MM.1S (cell line): ENCODE results near the gene MCHR1.

ENCODE experiments used
- DNase-seq: peaks from one replicate; pipeline ENCODE4 v3.0.0-alpha.2; 2015
- H2AFZ ChIP-seq: fragments of 300-600 bp; sonication (generic); 2 replicates; pipeline ENCODE4 v1.6.0; 2016; ENCODE audit warnings: antibody characterized with exemption, low read length
- H3F3A ChIP-seq: fragments of 300-600 bp; sonication (generic); 2 replicates; pipeline ENCODE4 v1.6.1; 2016; ENCODE audit warnings: mild to moderate bottlenecking, antibody characterized with exemption, low read length, moderate library complexity, mixed read lengths; ENCODE audit not compliant: insufficient read depth
- H3K27ac ChIP-seq: fragments of 300-600 bp; sonication (generic); 2 replicates; pipeline ENCODE4 v1.5.1; 2016; ENCODE audit warnings: mild to moderate bottlenecking, low read length
- H3K27me3 ChIP-seq: fragments of 300-600 bp; sonication (generic); replicated peaks from 2 replicates; pipeline ENCODE4 v1.6.0; 2016; ENCODE audit warnings: low read length; ENCODE audit not compliant: insufficient read depth
- H3K36me3 ChIP-seq: fragments of 300-600 bp; sonication (generic); replicated peaks from 2 replicates; pipeline ENCODE4 v1.6.1; 2016; ENCODE audit warnings: mild to moderate bottlenecking, low read length, mixed read lengths; ENCODE audit not compliant: insufficient read depth
- H3K4me1 ChIP-seq: fragments of 300-600 bp; sonication (generic); 2 replicates; pipeline ENCODE4 v1.6.1; 2016; ENCODE audit warnings: low read length, mixed read lengths
- H3K4me2 ChIP-seq: fragments of 300-600 bp; sonication (generic); 2 replicates; pipeline ENCODE4 v1.6.0; 2016; ENCODE audit warnings: low read depth, low read length
- H3K4me3 ChIP-seq: fragments of 300-600 bp; sonication (generic); 2 replicates; pipeline ENCODE4 v1.5.1; 2016; ENCODE audit warnings: low read length, mixed read lengths
- H3K79me2 ChIP-seq: fragments of 300-600 bp; sonication (generic); 2 replicates; pipeline ENCODE4 v1.6.1; 2016; ENCODE audit warnings: mixed run types, low read length, mixed read lengths
- H3K9ac ChIP-seq: fragments of 300-600 bp; sonication (generic); 2 replicates; pipeline ENCODE4 v1.6.1; 2016; ENCODE audit warnings: low read length, mixed read lengths
- H3K9me2 ChIP-seq: fragments of 300-600 bp; sonication (generic); replicated peaks from 2 replicates; pipeline ENCODE4 v1.6.1; 2016; ENCODE audit warnings: mild to moderate bottlenecking, low read length, mixed read lengths; ENCODE audit not compliant: insufficient read depth
- H3K9me3 ChIP-seq: fragments of 300-600 bp; sonication (generic); replicated peaks from 2 replicates; pipeline ENCODE4 v1.6.1; 2016; ENCODE audit warnings: mild to moderate bottlenecking, low read length, mixed read lengths; ENCODE audit not compliant: insufficient read depth
- H4K20me1 ChIP-seq: fragments of 300-600 bp; sonication (generic); 2 replicates; pipeline ENCODE4 v1.6.1; 2016; ENCODE audit warnings: mild to moderate bottlenecking, low read length, moderate library complexity, mixed read lengths; ENCODE audit not compliant: insufficient read depth
- EZH2 ChIP-seq: fragments of 300-600 bp; sonication (generic); optimal IDR thresholded peaks from 2 replicates; pipeline ENCODE3; 2017; ENCODE audit warnings: low read depth, mild to moderate bottlenecking, antibody characterized with exemption, low read length, mixed read lengths
- EZH2phosphoT487 ChIP-seq: fragments of 300-600 bp; sonication (generic); IDR thresholded peaks from 2 replicates; pipeline ENCODE4 v1.6.1; 2018; ENCODE audit warnings: antibody characterized with exemption, low read length
- TF ChIP-seq, protein P1 (sequence below): fragments of 300-600 bp; sonication (generic); IDR thresholded peaks from 2 replicates; pipeline ENCODE4 v1.5.1; 2016; ENCODE audit warnings: antibody characterized with exemption, low read length, mixed read lengths

The MCHR1 gene

DNA sequence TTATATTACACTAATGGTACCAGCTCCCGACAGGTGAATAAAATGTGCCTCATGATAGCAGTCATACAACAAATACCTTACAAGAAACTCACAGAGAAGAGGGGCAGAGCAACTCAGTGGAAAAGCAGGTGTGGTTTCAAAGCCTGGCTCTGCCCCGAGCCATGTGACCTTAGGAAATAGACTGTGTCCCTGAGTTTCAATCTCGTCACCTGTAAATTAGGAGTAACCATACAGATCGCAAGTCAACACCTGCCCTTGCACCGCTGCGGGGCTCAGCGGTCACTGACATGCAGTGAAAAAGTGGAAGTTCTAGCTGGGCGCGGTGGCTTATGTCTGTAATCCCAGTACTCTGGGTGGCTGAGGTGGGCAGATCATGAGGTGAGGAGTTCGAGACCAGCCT is 30.9 kb upstream of the MCHR1 start:
- H3K4me1 ChIP-seq = peaks cover 26% of the 10 kb centered on the region
- H3F3A ChIP-seq = peaks cover 35% of the 10 kb centered on the region
- peak overlapping the region; percentile 33; the same call in 1 of the 2 replicates for H3K9ac ChIP-seq
- TF ChIP-seq EZH2 = no peak
- TF ChIP-seq EZH2phosphoT487 = no peak
- TF ChIP-seq, protein P1, sequence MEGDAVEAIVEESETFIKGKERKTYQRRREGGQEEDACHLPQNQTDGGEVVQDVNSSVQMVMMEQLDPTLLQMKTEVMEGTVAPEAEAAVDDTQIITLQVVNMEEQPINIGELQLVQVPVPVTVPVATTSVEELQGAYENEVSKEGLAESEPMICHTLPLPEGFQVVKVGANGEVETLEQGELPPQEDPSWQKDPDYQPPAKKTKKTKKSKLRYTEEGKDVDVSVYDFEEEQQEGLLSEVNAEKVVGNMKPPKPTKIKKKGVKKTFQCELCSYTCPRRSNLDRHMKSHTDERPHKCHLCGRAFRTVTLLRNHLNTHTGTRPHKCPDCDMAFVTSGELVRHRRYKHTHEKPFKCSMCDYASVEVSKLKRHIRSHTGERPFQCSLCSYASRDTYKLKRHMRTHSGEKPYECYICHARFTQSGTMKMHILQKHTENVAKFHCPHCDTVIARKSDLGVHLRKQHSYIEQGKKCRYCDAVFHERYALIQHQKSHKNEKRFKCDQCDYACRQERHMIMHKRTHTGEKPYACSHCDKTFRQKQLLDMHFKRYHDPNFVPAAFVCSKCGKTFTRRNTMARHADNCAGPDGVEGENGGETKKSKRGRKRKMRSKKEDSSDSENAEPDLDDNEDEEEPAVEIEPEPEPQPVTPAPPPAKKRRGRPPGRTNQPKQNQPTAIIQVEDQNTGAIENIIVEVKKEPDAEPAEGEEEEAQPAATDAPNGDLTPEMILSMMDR = no peak
- no peaks in the 10 kb centered on the region for H3K36me3 ChIP-seq
- no peaks in the 10 kb centered on the region for H3K9me3 ChIP-seq
- H3K4me2 ChIP-seq = peak overlapping the region; percentile 35
- H4K20me1 ChIP-seq = no peaks in the 10 kb centered on the region
- H3K79me2 ChIP-seq = peaks cover 6% of the 10 kb centered on the region
- H3K4me3 ChIP-seq = no peak overlapping the region; the same call in 1 of the 2 replicates
- peak; percentile 90 for DNase-seq
- H3K27ac ChIP-seq = peak overlapping the region; percentile 89
- H3K9me2 ChIP-seq = no peaks in the 10 kb centered on the region
- no peaks in the 10 kb centered on the region for H3K27me3 ChIP-seq
- no peak overlapping the region; the same call in 1 of the 2 replicates for H2AFZ ChIP-seq

DNA sequence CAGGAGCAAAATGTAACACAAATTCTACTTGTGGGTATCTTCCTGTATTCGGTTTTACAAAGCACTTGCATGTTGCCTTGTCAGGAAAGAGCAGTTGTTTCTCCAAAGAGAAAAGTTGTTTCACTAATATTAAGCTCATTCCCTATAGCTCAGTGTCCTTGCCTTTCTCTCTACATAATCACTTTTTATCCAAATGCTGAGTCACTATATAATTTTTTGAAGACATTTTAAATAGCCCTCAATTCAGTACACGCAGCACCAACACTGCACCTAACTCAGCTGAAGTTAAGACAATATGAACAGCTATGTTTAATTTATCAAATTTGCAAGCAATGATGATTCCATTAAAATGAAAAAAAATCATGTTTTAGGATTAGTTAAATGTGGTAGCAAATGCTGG is 28.2 kb upstream of the MCHR1 start:
- Histone ChIP-seq H3K4me2 (peak overlapping the region; percentile 97), H3F3A (peaks cover 35% of the 10 kb centered on the region), H3K36me3 (no peaks in the 10 kb centered on the region), H3K9me2 (no peaks in the 10 kb centered on the region), H3K9me3 (no peaks in the 10 kb centered on the region), H4K20me1 (no peaks in the 10 kb centered on the region), H2AFZ (peak overlapping the region; percentile 57), H3K4me1 (peaks cover 22% of the 10 kb centered on the region), H3K79me2 (peaks cover 6% of the 10 kb centered on the region), H3K4me3 (peak overlapping the region; percentile 81), H3K27ac (peak overlapping the region; percentile 86; the same call in 1 of the 2 replicates), H3K27me3 (no peaks in the 10 kb centered on the region), H3K9ac (peak overlapping the region; percentile 92)
- no peak for TF ChIP-seq EZH2
- TF ChIP-seq, protein P1 = no peak
- TF ChIP-seq EZH2phosphoT487 = no peak
- no peak for DNase-seq

DNA sequence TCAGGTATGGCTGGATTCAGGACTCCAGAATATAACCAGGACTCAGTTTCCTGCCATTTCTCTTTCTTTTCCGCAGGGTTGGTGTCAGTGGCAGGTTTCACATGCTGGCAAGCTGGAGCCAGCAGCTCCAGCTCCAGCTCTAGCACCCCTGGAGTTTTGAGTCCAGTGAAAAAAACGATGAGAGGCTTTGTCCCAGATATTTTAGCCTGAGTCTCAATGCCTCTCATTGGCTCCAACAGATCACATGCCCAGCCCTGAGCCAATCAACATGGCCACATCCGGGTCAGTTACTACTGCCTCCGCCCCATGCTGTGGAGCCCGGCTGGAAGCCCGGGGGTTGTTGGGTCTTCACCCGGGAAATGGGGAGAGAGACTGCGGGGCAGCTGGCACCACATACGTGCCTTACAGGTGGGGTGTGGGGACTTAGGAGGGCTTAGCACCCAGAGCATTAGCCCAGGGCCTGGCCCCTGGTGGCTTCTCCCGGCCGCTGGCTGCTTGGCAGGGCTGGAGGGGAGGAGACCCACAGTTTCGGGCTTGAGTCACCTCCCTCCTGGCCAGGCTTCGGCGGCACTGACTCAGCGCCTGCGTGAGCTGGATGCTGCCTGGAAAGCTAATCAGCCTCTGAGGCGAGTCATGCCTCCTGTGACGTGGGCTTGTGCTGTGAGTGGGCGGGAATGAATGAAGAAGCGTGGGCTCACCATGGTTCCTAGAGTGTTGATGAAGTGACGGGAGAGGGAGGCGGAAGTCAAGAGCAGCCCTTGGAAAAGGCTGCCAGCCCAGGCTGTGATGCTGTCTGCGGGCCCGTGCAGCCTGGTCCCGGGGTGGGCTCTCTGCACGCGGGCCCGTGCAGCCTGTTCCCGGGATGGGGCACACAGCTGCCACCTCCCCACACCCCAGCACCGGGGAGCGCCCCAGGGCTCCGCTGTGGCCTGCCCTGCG is 27.5 kb upstream of the MCHR1 start:
- H3K4me3 ChIP-seq = peak overlapping the region; percentile 81
- peaks cover 21% of the 10 kb centered on the region for H3K4me1 ChIP-seq
- peaks cover 6% of the 10 kb centered on the region for H3K79me2 ChIP-seq
- peak; percentile 92 for DNase-seq
- peak overlapping the region; percentile 92 for H3K9ac ChIP-seq
- H2AFZ ChIP-seq = peak overlapping the region; percentile 57
- H4K20me1 ChIP-seq = no peaks in the 10 kb centered on the region
- H3K4me2 ChIP-seq = peak overlapping the region; percentile 97
- no peaks in the 10 kb centered on the region for H3K9me2 ChIP-seq
- no peaks in the 10 kb centered on the region for H3K36me3 ChIP-seq
- peak overlapping the region; percentile 86 for H3K27ac ChIP-seq
- TF ChIP-seq EZH2 (no peak), EZH2phosphoT487 (no peak)
- TF ChIP-seq, protein P1 = no peak
- no peaks in the 10 kb centered on the region for H3K27me3 ChIP-seq
- peaks cover 30% of the 10 kb centered on the region for H3F3A ChIP-seq
- no peaks in the 10 kb centered on the region for H3K9me3 ChIP-seq
